T-helper 1 cell (primary cell): Measurements from ENCODE around the gene MFSD1.

Source experiments
- DNase-seq, 5 donors: peaks; one replicate each; pipeline ENCODE4 v3.0.0-alpha.2; 2012 to 2020
- total RNA-seq, 4 donors: gene quantifications; one replicate each; lab custom pipeline; 2026; lab: John Stamatoyannopoulos, UW

MFSD1 gene
- 17.8 to 32.2 (median 22.6) reads per million in 4 donors for total RNA-seq

DNA sequence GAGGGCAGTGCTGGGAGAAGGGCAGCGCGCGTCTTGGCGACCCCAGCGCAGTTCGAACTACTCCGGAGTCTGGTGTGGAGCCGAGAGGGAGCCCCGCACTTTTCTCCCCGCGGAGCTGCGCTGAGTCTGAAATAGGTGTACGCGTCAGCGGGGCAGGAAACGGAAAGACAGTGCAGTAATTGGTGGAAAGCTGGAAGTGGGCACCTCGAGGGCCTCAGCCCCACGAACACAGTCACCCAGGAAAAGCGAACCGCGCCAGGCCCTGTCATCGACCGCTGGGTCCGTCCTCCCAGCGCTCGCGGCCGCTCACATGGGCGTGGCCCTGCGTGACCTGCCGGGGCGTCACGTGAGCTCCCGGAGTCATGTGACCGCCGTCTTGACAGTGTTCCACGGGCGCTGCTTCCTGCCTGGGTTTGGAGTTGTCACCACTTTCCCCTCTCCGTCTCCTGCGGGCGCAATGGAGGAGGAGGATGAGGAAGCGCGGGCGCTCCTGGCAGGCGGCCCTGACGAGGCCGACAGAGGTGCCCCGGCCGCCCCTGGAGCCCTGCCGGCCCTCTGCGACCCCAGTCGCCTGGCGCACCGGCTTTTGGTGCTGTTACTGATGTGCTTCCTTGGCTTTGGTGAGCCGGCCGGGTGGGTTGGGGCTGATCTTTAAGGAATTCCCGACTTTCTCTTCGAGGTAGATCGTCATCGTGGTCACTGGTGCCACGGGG, at the start of gene MFSD1:
Gene MFSD1 (plus strand): TSS at position 359 of the 713 bp plus-strand sequence. CDS start 99 bp downstream, at position 458.
- peak; percentile 80 to 90 (median 87) for DNase-seq

DNA sequence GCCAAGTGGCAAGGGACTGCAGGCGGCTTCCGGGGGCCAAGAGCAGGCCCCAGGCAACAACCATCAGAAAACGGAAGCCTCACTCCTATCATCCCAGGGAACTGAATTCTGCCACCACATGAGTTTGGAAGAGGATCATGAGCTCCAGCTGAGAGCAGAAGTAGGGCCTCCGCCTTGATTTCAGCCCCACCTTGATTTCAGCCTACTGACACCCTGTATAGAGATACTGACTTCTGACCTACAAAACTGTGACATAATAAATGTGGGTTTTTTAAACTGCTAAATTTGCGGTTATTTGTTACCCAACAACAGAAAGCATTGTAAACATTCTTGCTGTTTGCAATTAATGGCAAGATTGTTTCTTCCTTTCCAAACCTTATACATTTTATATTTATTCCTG, 48.0 kb upstream of the MFSD1 start:
- DNase-seq: no peak

GRCh38 chr3:158755421-158755820, 46.4 kb upstream of the MFSD1 start:
- no peak for DNase-seq

DNA sequence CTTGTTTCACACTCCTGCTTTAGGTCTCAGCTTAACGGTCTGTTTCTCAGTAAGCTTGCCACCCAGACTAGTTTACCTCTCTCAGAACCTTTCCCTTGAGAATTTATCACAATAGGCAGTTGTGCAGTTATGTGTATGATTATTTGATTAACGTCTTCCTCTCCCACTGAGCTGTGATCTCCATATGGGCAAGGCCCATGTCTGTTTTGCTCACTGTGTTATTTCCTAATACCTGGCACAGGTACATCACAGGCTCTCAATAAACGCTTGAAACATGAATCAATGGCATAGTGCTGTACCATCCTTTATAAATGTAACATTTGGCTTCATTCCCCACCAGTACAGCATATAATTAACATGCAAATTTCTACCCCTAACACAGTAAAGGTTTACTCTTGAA, 40.5 kb upstream of the MFSD1 start:
- no peak for DNase-seq

GRCh38 chr3:158762701-158763100, 39.2 kb upstream of the MFSD1 start:
- DNase-seq: no peak

DNA sequence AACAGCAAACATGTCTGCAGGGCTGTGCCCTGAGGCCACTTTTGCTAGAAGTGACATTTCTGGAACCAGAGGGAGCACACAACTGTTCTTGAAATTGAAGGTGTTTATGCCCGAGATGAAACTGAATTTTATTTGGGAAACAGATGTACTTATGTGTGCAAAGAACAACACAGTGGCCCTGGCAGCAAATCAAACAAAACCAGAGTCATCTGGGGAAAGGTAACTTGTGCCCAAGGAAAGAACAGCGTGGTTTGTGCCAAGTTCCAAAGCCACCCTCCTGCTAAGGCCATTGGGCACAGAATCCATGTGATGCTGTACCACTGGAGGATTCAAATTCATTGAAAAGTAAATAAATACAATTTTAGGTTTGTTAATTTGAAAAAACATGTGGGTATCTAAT, 38.4 kb upstream of the MFSD1 start:
- no peak for DNase-seq

DNA sequence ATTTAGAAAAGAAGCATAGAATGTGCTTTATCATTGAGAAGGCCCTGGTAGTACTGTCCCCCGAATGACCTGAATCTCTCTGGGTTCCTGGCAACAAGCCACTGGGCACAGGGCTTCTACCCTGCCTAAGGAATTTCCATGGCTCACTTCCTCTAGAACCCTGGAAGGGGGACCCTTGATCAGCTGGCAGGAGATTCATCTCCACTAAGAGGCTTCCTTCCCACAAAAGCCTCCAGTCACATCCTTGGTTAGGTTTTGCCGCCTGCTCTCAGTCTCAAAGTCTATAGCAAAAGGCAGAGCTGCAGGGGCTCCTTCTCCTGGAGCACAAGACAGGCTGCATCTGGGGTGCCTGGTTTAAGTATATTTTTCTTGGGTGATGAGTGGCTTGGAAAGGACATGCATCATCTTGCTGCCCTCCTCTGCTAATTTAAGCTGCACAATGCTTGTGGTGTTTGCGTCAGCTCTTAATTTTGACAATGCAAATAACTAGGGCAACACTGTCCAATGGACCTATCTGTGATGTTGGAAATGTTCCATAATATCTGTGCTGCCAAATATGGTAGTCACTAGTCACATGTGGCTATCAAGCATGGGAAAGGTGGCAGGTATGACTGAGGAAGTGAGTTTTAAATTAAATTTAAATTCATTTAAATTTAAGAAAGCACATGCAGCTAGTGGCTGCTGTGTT, 36.2 kb upstream of the MFSD1 start:
- no peak for DNase-seq

DNA sequence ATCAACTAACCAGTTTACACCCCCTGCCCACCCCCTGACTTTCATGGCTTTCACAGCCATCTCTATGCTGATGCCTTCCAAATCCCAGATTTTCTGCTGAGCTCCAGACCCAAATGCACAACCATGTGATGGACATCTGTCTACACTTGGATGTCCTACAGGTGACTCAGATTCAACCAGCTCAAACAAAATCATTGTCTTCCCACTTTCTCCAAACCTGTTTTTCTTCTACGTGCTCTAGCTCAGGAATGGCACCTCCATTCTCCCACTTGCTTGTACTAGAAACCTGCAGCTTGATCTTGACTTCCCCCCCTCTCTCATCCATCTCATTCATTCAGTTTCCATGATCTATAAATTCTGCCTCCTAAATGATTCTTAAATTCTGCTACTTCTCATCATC, 35.5 kb upstream of the MFSD1 start:
- DNase-seq: no peak

DNA sequence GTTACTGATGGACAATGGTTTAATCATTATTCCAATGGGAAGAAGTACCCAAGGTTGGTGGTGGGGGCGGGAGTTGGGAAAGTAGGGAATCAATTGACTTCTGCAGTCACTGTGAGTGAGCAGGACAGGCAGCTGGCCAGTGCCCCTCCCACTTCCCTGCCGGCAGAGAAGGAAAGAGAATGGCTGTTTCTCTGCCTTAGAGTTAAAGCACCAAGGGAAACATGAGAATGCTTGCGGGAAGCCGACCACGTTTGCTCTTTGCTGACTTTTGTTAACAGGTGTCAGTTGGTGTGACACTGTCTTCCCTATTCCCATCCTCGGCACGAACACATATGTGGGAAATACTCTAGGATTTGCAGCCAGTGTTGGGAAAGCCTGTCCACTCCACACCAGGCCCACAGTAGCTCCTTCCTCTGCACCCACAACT, 33.5 kb upstream of the MFSD1 start:
- no peak for DNase-seq

- DNase-seq: no peak
These were observed 32.8 kb upstream of the MFSD1 start for GRCh38 chr3:158768881-158769543.

- DNase-seq: no peak
These were observed 32.3 kb upstream of the MFSD1 start for GRCh38 chr3:158769549-158769948.

DNA sequence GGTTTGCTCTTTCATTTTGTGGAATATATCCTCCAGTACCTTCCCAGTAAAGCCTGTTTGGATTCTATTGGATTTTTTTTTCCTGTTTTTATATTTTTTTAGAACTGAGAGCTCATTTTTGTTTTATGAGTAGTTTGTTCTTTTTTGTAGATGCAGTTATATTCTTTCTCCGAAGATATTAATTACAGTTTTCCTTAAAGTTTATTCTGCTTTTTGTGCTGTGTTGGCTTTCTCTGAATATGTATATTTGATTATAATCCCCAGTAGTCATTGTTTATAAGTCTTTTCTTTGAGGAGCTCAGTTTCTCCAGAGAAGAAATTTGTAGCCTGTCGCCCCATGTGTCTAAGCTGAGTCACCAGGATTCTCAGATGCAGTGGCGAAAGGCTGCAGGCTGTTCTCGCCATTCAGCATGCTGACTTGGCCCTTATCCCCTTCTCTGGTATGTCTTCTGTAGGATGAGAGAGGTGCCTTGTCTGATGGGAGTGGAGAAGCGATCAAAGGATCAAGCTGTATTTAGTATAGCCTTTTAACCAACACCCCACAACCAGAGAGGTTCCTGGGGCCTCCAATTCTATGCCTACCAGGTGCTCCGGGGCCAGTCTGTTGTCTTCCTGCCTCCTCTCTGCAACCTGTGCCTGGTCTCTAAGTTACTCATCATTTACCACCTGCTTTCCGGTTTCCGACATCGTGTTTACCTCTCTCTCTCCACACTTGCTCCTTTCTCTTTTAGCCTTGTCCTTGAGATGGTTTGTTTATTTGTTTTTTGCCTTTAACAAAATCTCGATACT, 31.7 kb upstream of the MFSD1 start:
- no peak for DNase-seq

- DNase-seq: no peak
These were observed 31.0 kb upstream of the MFSD1 start for GRCh38 chr3:158770741-158771350.

DNA sequence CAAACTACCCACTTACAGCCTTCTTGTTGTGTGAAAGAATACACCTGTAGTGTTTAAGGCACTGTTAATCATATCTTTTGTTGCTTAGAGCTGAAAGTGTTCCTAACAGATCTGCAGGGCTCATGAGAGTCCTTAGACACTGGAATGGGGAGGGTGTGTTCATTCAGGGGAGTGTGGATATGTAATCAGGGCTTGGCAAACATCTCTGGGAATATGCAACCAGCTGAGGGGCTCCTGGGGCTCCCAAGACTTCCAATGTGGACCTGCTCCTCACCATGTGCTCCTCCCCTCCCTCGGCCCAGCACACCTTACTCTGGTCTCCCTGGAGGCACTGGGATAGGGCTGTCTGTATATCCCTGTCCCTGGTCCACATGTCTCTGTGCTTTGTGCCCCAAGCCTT, 30.3 kb upstream of the MFSD1 start:
- no peak for DNase-seq

GRCh38 chr3:158771982-158772381, 29.9 kb upstream of the MFSD1 start:
- no peak for DNase-seq

- DNase-seq: no peak
These were observed 28.7 kb upstream of the MFSD1 start for GRCh38 chr3:158773166-158773565.

GRCh38 chr3:158773845-158774830, 27.7 kb upstream of the MFSD1 start:
- no peak for DNase-seq

DNA sequence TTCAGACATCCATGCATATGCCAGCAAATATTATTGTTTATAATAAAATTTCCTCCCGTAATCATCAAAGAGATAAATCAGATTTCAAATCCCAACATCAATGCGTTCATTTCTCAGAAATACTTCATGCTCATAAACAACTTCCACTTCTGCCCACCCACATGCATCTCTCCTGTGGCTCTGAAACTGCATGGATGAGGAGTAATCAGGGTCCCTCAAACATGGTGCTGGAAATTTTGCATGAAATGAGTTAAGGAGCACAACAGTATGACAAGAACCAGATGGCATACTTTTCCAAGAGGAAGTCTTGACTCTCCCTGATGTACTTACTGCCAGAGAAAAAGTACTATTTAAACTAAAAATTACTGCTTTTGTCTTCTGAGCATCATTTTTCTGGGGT, 26.9 kb upstream of the MFSD1 start:
- DNase-seq: no peak

DNA sequence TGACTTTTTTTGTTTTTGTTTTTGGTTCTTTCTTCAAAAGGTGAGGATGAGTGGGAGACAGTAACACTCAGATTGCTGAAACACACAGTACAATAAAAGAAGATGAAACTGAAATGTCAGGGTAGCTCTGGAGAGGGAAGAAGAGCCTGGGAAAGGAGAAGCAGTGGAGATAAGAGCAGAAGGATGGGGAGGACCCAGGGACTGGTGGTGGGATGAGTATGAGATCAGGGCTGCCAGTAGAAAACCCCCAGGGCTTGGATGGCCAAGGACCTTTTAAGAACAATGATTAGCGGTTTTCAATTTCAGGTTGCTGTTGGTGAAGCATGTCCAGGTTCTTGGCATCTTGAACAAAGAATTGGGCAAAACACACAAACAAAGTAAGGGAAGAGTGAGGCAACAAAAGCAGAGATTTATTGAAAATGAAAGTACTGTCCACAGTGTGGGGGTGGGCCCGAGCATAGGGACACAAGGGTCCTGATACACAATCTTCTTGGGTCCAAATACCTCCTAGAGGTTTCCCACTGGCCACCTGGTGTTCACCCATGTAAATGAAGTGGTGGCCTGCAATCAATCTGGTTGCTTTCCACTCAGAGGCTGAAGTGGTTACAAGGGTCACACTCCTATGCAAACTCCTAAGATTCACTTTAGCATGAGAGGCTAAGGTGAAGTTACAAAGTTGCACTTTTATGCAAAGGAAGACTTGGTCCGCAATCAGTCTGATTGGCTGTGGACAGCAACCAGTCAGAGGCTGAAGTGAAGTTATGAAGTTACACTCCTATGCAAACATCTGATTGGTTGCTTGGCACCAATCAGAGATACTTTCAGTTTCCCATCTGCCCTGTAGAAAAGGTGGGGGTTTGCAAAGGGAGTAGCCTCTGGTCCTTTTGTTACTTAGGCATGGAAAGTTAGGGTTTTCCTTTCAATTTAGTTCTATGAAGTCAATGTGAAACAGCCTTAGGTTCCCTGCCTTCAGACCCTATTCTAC, 26.1 kb upstream of the MFSD1 start:
- peak in 1 of 5 donors; percentile 4 for DNase-seq

DNA sequence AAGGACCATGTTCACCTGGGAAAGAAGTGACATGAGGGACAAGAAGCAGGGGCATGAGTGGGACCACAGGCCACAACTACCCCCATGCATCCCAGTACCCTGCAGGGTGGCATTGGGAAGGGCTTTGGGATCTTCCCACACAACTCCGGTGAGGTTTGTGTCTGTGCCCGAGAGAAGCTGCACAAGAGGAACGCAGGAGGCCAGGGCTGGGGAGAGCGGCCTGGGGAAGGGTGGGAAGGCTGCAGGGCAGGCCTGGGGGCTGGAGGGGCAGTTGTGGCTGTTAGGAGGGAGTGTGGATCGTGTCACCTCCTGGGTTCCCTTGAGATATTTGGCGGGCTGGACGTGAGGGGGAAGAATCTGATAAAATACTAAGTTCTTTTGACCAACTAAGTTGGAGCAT, 25.3 kb upstream of the MFSD1 start:
- DNase-seq: no peak
